Liver (tissue), 9 donors: ENCODE results near the gene MYOC. TPM values are rescaled to one million over a fixed set of nuclear protein-coding genes. Genes with fewer than 3 reads are reported as not detected.

ENCODE experiments used
- DNase-seq: peaks from one replicate; pipeline ENCODE4 v3.0.0-alpha.2; 2017; ENCODE audit warnings: low spot score
- H3K27ac ChIP-seq, 2 donors: one replicate each; pipeline ENCODE4 v1.7.0; 2013; ENCODE audit warnings: inconsistent platforms in 2 of 2, low read length in 2 of 2, control low read depth in 1 of 2, low read depth in 1 of 2, mild to moderate bottlenecking in 1 of 2
- H3K27me3 ChIP-seq, 4 donors: one replicate each; pipeline versions ENCODE4 v1.6.1 to v1.7.0; 2013; ENCODE audit warnings: low read length in 3 of 4, inconsistent platforms in 1 of 4, mild to moderate bottlenecking in 1 of 4, moderate library complexity in 1 of 4; ENCODE audit not compliant: control insufficient read depth in 4 of 4, insufficient read depth in 4 of 4
- H3K36me3 ChIP-seq, 4 donors: one replicate each; pipeline versions ENCODE4 v1.6.1 to v1.7.0; 2013; ENCODE audit warnings: low read length in 3 of 4, mild to moderate bottlenecking in 3 of 4, low read depth in 1 of 4, moderate library complexity in 1 of 4; ENCODE audit not compliant: control insufficient read depth in 4 of 4, insufficient read depth in 3 of 4
- H3K4me1 ChIP-seq, 4 donors: one replicate each; pipeline versions ENCODE4 v1.6.1 to v1.7.0; 2013; ENCODE audit warnings: low read length in 3 of 4, mild to moderate bottlenecking in 3 of 4, moderate library complexity in 1 of 4; ENCODE audit not compliant: control insufficient read depth in 4 of 4, insufficient read depth in 4 of 4
- H3K4me3 ChIP-seq, 3 donors: one replicate each; pipeline versions ENCODE4 v1.6.1 to v1.7.0; 2013; ENCODE audit warnings: low read length in 3 of 3, control low read depth in 1 of 3, low read depth in 1 of 3, mild to moderate bottlenecking in 1 of 3
- H3K9ac ChIP-seq, 2 donors: one replicate each; pipeline ENCODE4 v1.7.0; 2013; ENCODE audit warnings: low read length in 2 of 2, mild to moderate bottlenecking in 2 of 2, moderate library complexity in 2 of 2, control low read depth in 1 of 2, low read depth in 1 of 2
- H3K9me3 ChIP-seq, 4 donors: one replicate each; pipeline versions ENCODE4 v1.6.1 to v1.7.0; 2013; ENCODE audit warnings: low read length in 3 of 4; ENCODE audit not compliant: control insufficient read depth in 4 of 4
- ATF3 ChIP-seq: IDR thresholded peaks from 2 replicates; pipeline ENCODE4 v1.6.1; 2016; ENCODE audit warnings: antibody characterized with exemption
- CTCF ChIP-seq: fragments of 150-350 bp; IDR thresholded peaks from 2 replicates; pipeline ENCODE4 v1.5.1; 2017; ENCODE audit warnings: improper control_type of control experiment, low read depth, low read length; ENCODE audit not compliant: missing input control
- EGR1 ChIP-seq, 2 donors: IDR thresholded peaks; 2 replicates each; pipeline ENCODE4 v1.6.1; 2016 to 2018; ENCODE audit warnings: antibody characterized with exemption in 2 of 2, low read depth in 2 of 2
- FOXA1 ChIP-seq: IDR thresholded peaks from 2 replicates; pipeline ENCODE4 v1.6.1; 2016; ENCODE audit warnings: antibody characterized with exemption
- FOXA2 ChIP-seq: IDR thresholded peaks from 2 replicates; pipeline ENCODE4 v1.6.1; 2016; ENCODE audit warnings: antibody characterized with exemption
- GABPA ChIP-seq, 2 donors: IDR thresholded peaks in 1 of 2; conservative IDR thresholded peaks in 1 of 2; 2 replicates each; pipeline ENCODE4 v1.6.1; 2016; ENCODE audit warnings: antibody characterized with exemption in 2 of 2, mild to moderate bottlenecking in 1 of 2, moderate library complexity in 1 of 2
- HNF4A ChIP-seq, 2 donors: conservative IDR thresholded peaks; 2 replicates each; pipeline ENCODE4 v1.6.1; 2016; ENCODE audit warnings: antibody characterized with exemption in 2 of 2, mild to moderate bottlenecking in 2 of 2
- HNF4G ChIP-seq: IDR thresholded peaks from 2 replicates; pipeline ENCODE4 v1.6.1; 2016; ENCODE audit warnings: antibody characterized with exemption
- JUND ChIP-seq, 2 donors: IDR thresholded peaks; 2 replicates each; pipeline ENCODE4 v1.6.1; 2016; ENCODE audit warnings: antibody characterized with exemption in 2 of 2
- NR2F2 ChIP-seq: IDR thresholded peaks from 2 replicates; pipeline ENCODE4 v1.6.1; 2016; ENCODE audit warnings: antibody characterized with exemption
- RAD21 ChIP-seq, 2 donors: IDR thresholded peaks; 2 replicates each; pipeline ENCODE4 v1.6.1; 2016; ENCODE audit warnings: antibody characterized with exemption in 2 of 2, mild to moderate bottlenecking in 2 of 2
- REST ChIP-seq: IDR thresholded peaks from 2 replicates; pipeline ENCODE4 v1.6.1; 2016; ENCODE audit warnings: antibody characterized with exemption, mild to moderate bottlenecking
- RXRA ChIP-seq, 2 donors: IDR thresholded peaks; 2 replicates each; pipeline ENCODE4 v1.6.1; 2017 to 2018; ENCODE audit warnings: antibody characterized with exemption in 2 of 2, mild to moderate bottlenecking in 1 of 2
- SP1 ChIP-seq: IDR thresholded peaks from 2 replicates; pipeline ENCODE4 v1.6.1; 2018; ENCODE audit warnings: antibody characterized with exemption, mild to moderate bottlenecking
- TAF1 ChIP-seq: conservative IDR thresholded peaks from 2 replicates; pipeline ENCODE4 v1.6.1; 2016; ENCODE audit warnings: antibody characterized with exemption, mild to moderate bottlenecking
- WGBS: extraction: QIAGEN DNeasy Blood & Tissue Kit; methylation state at CpG from one replicate; pipeline ENCODE4 v1.1.7; 2013; 5-methylcytosine and 5-hydroxymethylcytosine counted together
- polyA plus RNA-seq, 2 donors: library from polyadenylated mRNA; stranded (reverse) in 1 of 2; unstranded in 1 of 2; fragments of 200-250 nt in 1 of 2; fragments of >200 nt in 1 of 2; fragmentation: Nextera tagmentation in 1 of 2; extraction: Ambion mirVana in 1 of 2; gene quantifications; one replicate each; pipeline versions ENCODE4 v1.2.1 to v1.2.3, GENCODE V29; 2013 to 2015
- total RNA-seq, 2 donors: library from RNA; depleted of rRNA; stranded (reverse); fragments of >200 nt; gene quantifications; one replicate each; pipeline ENCODE4 v1.2.3, GENCODE V29; 2014
- donor health status: healthy.
- donor health status: healthy.
- donor health status: healthy.
- donor health status: healthy.
- donor health status: healthy.

Gene MYOC
- total and polyA plus RNA-seq, 4 donors: 0.17 to 0.18 TPM; not detected in 2

- no peak for DNase-seq
- Histone ChIP-seq H3K9me3 (no peaks in the 10 kb centered on the region), H3K9ac (no peak overlapping the region), H3K36me3 (no peaks in the 10 kb centered on the region), H3K27ac (no peak overlapping the region), H3K27me3 (no peaks in the 10 kb centered on the region), H3K4me3 (no peak overlapping the region), H3K4me1 (no peaks in the 10 kb centered on the region)
- TF ChIP-seq FOXA2 (no peak), GABPA (IDR thresholded peaks at IDR 0.05 in 1 of 2, conservative IDR thresholded peaks at IDR 0.05 in 1 of 2) (no peak), HNF4G (no peak)
- WGBS: 77% methylated on average over 5 of the region's 5 CpGs
Observed at GRCh38 chr1:171627020-171627419, 25.5 kb downstream of the MYOC start.

GRCh38 chr1:171625225-171625624 is 27.3 kb downstream of the MYOC start:
- no peak overlapping the region for H3K9ac ChIP-seq
- H3K4me1 ChIP-seq: no peaks in the 10 kb centered on the region
- no peak for TF ChIP-seq ATF3
- no peak for TF ChIP-seq FOXA2
- TF ChIP-seq CTCF: no peak
- H3K27me3 ChIP-seq: no peaks in the 10 kb centered on the region
- no peaks in the 10 kb centered on the region for H3K9me3 ChIP-seq
- WGBS: 83% methylated on average over 1 of the region's 1 CpG
- no peaks in the 10 kb centered on the region for H3K36me3 ChIP-seq
- no peak overlapping the region for H3K27ac ChIP-seq
- no peak for DNase-seq
- no peak overlapping the region for H3K4me3 ChIP-seq

GRCh38 chr1:171623651-171624331 is 28.7 kb downstream of the MYOC start:
- Histone ChIP-seq H3K9ac (no peak overlapping the region), H3K27ac (no peak overlapping the region), H3K4me3 (no peak overlapping the region), H3K36me3 (no peaks in the 10 kb centered on the region), H3K9me3 (no peaks in the 10 kb centered on the region), H3K27me3 (no peaks in the 10 kb centered on the region), H3K4me1 (no peaks in the 10 kb centered on the region)
- no peak for DNase-seq
- WGBS: 87% methylated on average over 9 of the region's 9 CpGs
- no peak for TF ChIP-seq SP1
- TF ChIP-seq RAD21 (IDR thresholded peaks at IDR 0.05): no peak

- no peak for DNase-seq
- TF ChIP-seq NR2F2: no peak
- no peak for TF ChIP-seq JUND (IDR thresholded peaks at IDR 0.05)
- TF ChIP-seq RXRA (IDR thresholded peaks at IDR 0.05): no peak
- no peak for TF ChIP-seq REST
- TF ChIP-seq TAF1: no peak
- no peak for TF ChIP-seq FOXA1
- TF ChIP-seq HNF4G: no peak
- TF ChIP-seq GABPA (IDR thresholded peaks at IDR 0.05 in 1 of 2, conservative IDR thresholded peaks at IDR 0.05 in 1 of 2): no peak
- no peak for TF ChIP-seq RAD21 (IDR thresholded peaks at IDR 0.05)
- no peak for TF ChIP-seq FOXA2
- no peak for TF ChIP-seq EGR1 (IDR thresholded peaks at IDR 0.05; ENCODE audit: low read depth in 2 of 2)
- no peak for TF ChIP-seq HNF4A (conservative IDR thresholded peaks at IDR 0.05)
- H3K27ac ChIP-seq: no peak within 1 kb of the TSS
- H3K4me3 ChIP-seq: no peak within 1 kb of the TSS
- WGBS: 85% methylated on average over 7 of the region's 7 CpGs
- H3K4me1 ChIP-seq: no peaks in the 10 kb centered on the region
- no peaks in the 10 kb centered on the region for H3K9me3 ChIP-seq
- H3K27me3 ChIP-seq: no peaks in the 10 kb centered on the region
- no peak within 1 kb of the TSS for H3K9ac ChIP-seq
- H3K36me3 ChIP-seq: no peaks in the 10 kb centered on the region
Observed at GRCh38 chr1:171622152-171622462, 30.4 kb downstream of the MYOC start, which contains the start of gene MYOCOS. Gene MYOCOS, plus strand, starts transcription at chr1:171622243. Its CDS starts 1,641 bp downstream, at chr1:171623884.
